Right cardiac atrium (tissue), 5 donors: ENCODE data around the gene GNAI1. TPM values are rescaled to one million over a fixed set of nuclear protein-coding genes. Genes with fewer than 3 reads are reported as not detected.

Experiments
- ATAC-seq, 2 donors: fragments of 200-7000 bp; cut with Tn5 transposase; one replicate each; pipeline versions ENCODE4 v1.8.0 to v1.9.1; 2020; ENCODE audit warnings: moderate library complexity in 2 of 2, mild to moderate bottlenecking in 1 of 2
- DNase-seq, 3 donors: peaks; one replicate each; pipeline ENCODE4 v3.0.0-alpha.2; 2020
- H3K27ac ChIP-seq: one replicate; pipeline ENCODE4 v1.5.1; 2013; ENCODE audit warnings: mild to moderate bottlenecking, low read length, control low read depth, moderate library complexity
- H3K27me3 ChIP-seq: one replicate; pipeline ENCODE4 v1.6.1; 2013; ENCODE audit not compliant: control insufficient read depth, insufficient read depth
- H3K4me1 ChIP-seq: one replicate; pipeline ENCODE4 v1.6.1; 2013; ENCODE audit warnings: low read length; ENCODE audit not compliant: control insufficient read depth, insufficient read depth
- H3K4me3 ChIP-seq: one replicate; pipeline ENCODE4 v1.5.1; 2013; ENCODE audit warnings: low read length, control low read depth
- H3K9me3 ChIP-seq: one replicate; pipeline ENCODE4 v1.6.1; 2013; ENCODE audit warnings: low read length; ENCODE audit not compliant: control insufficient read depth
- WGBS: extraction: QIAGEN DNeasy Blood & Tissue Kit; methylation state at CpG from one replicate; pipeline ENCODE4 v1.1.7; 2013; 5-methylcytosine and 5-hydroxymethylcytosine counted together
- intact Hi-C, 4 donors: fragments of 100-400 bp; cut with DNase I; formaldehyde crosslinking; loops; one replicate each; pipeline versions ENCODE4 v1.11.0 to v1.14.0; 2022 to 2023
- polyA plus RNA-seq: library from polyadenylated mRNA; stranded (reverse); fragments of 200-250 nt; gene quantifications from one replicate; pipeline ENCODE4 v1.2.3, GENCODE V29; 2013
- total RNA-seq, 4 donors: library from RNA; stranded (reverse); fragmentation: NEBNext Ultra II Directional; extraction: Animal tissue kit (Norgen Biotek cat#: 25700); gene quantifications; one replicate each; pipeline ENCODE4 v1.2.1, GENCODE V29; 2021
- donor health status: healthy with polysubstance abuse.
- donor health status: DM: no; HTN: yes; CAD: no.
- donor health status: DM: no; HTN: no; CAD: no.
- donor health status: DM: no; HTN: yes; CAD: no; lungs with severe emphysema.
- donor health status: DM: yes; HTN: yes; CAD: no.

The GNAI1 gene
- total and polyA plus RNA-seq, 5 donors, result 7.5 to 10.2 (median 9.0) TPM

DNA sequence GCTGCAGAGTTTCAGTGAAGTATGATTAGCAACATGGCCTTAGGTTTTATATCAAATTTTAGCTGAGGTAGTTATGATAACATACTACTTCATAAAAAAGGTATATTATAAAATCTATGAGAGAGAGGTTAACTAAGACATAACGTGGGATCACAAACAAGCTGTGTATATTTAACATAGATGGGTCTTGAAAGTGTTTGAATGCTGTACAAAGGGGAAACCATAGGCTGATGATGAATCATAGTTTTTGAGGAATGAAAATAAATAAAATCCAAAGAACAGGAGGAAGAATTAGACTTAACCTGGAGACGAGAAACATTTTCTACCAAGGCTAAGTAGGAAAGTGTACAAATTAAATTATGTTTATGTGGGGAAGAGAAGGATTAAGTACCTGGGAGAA lies 119.0 kb downstream of the GNAI1 start:
- Histone ChIP-seq H3K27ac (no peak overlapping the region), H3K9me3 (no peaks in the 10 kb centered on the region), H3K27me3 (no peaks in the 10 kb centered on the region), H3K4me3 (no peak overlapping the region), H3K4me1 (no peaks in the 10 kb centered on the region)
- 93% methylated on average over 2 of the region's 2 CpGs for WGBS
- intact Hi-C loops, result no loop called here
- DNase-seq, result no peak
- ATAC-seq, result no peak

DNA sequence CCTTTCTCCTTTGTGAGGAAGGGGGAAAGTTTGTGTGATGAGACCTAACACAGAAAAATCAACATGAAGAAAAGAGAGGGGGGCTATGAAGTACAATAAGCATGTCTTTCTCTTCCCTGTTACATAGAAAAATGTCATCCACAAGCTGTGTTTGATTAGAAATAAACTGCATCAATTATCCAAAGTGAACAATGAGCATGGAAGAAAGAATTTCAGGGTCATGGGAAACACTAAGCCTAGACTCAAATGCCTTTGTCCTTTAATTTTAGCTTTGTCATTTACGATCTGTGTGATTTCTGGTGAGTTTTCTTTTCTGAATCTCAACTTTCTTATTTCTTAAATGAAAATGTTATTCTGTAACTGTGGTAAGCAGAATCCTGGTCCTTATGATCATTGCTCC lies 121.0 kb downstream of the GNAI1 start:
- Histone ChIP-seq H3K27me3 (no peaks in the 10 kb centered on the region), H3K27ac (no peak overlapping the region), H3K9me3 (no peaks in the 10 kb centered on the region), H3K4me1 (no peaks in the 10 kb centered on the region), H3K4me3 (no peak overlapping the region)
- no peak for DNase-seq
- no peak for ATAC-seq
- intact Hi-C loops, result no loop called here
- 81% methylated on average over 1 of the region's 1 CpG for WGBS

DNA sequence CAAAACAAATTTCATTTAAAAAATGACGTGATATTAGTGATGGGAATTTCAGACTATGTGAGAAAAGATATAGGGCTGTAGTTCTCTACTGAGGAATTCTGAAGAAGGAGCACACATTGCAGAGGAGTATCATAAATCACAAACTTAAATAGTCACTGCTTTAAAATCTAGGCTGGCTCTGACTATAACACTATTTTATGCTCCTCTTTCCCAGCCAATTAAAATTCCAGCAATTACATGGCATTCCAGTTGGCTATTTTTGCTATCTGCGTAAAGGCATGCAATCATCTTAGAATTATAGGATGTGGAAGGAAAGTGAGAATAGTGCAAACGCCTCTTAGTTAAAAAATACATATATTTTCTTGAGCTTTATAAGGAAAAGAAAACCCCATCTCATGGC lies 123.1 kb downstream of the GNAI1 start:
- 70% methylated on average over 3 of the region's 3 CpGs for WGBS
- Histone ChIP-seq H3K4me3 (no peak overlapping the region), H3K27me3 (no peaks in the 10 kb centered on the region), H3K27ac (no peak overlapping the region), H3K4me1 (no peaks in the 10 kb centered on the region), H3K9me3 (no peaks in the 10 kb centered on the region)
- intact Hi-C loops, result no loop called here
- DNase-seq, result no peak
- no peak for ATAC-seq

DNA sequence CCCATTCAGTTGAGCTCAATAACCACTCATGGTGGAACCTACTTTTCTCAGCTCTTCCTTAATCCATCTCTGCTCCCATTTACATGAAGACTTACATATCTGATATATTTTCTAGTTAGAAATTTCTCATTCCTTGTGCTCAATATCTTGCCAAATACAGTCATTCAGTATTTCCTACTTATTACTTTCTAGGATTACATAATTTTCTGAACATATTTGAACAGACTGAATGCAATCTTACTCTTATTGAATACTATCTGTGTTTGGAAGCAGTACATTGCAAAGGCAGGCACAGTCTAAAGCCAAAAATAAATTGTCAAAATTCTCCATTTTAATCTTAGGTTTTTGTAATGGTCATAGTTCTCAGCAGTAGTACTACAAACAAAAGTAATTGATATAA lies 126.0 kb downstream of the GNAI1 start:
- no peak overlapping the region for H3K27ac ChIP-seq
- H3K4me3 ChIP-seq, result no peak overlapping the region
- no peak for ATAC-seq
- H3K9me3 ChIP-seq, result no peaks in the 10 kb centered on the region
- DNase-seq, result no peak
- no peaks in the 10 kb centered on the region for H3K4me1 ChIP-seq
- H3K27me3 ChIP-seq, result no peaks in the 10 kb centered on the region
- intact Hi-C loops, result no loop called here

DNA sequence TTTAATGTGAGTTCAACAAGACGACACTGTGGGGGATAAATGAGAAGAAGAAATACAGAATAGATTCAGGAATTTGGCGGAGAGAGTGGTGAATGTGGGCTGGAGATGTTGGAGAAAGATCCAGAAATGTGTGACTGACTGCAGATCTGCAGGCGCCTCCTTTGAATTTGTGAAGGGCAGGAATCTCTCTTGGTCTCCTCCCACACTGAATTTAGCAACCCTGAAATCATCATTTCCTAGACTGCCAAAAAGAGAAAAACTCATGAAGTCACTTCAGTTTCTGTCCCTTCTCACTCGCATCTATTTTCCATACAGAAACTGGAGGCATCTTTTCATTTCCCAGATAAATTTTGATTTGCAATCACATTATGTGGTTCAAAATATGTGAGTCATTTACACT lies 128.7 kb downstream of the GNAI1 start:
- Histone ChIP-seq H3K4me3 (no peak overlapping the region), H3K27me3 (no peaks in the 10 kb centered on the region), H3K27ac (no peak overlapping the region), H3K4me1 (no peaks in the 10 kb centered on the region), H3K9me3 (no peaks in the 10 kb centered on the region)
- ATAC-seq (peak in 1 of 2 donors; percentile 59), DNase-seq (no peak)
- intact Hi-C loops, result no loop called here
- 58% methylated on average over 4 of the region's 4 CpGs for WGBS

DNA sequence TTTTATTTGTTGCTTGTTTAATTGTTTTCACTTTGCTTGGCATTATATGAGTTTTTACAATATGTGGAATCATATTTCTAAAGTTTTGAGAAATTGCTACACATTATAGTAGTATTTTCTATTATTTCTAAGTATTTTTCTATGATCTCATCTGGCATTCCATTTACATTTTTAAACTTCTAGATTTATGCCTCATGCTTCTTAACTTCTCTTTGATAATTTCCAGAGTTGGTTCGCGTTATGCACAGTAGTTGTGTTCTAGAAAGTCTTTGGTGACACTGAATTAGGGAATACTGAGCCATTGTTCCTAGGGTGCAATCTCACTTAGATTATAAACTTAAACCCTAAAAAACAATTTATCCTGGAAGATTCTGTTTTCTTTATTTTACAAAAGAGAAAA lies 129.2 kb downstream of the GNAI1 start:
- Histone ChIP-seq H3K9me3 (no peaks in the 10 kb centered on the region), H3K27me3 (no peaks in the 10 kb centered on the region), H3K4me3 (no peak overlapping the region), H3K4me1 (no peaks in the 10 kb centered on the region), H3K27ac (no peak overlapping the region)
- 64% methylated on average over 2 of the region's 2 CpGs for WGBS
- DNase-seq, result no peak
- intact Hi-C loops, result no loop called here
- ATAC-seq, result no peak

- no peaks in the 10 kb centered on the region for H3K9me3 ChIP-seq
- 63% methylated on average over 6 of the region's 6 CpGs for WGBS
Observed at GRCh38 chr7:80264769-80265495, 130.3 kb downstream of the GNAI1 start.

GRCh38 chr7:80272560-80273239 lies 138.1 kb downstream of the GNAI1 start:
- no peaks in the 10 kb centered on the region for H3K4me1 ChIP-seq
- H3K4me3 ChIP-seq, result no peak overlapping the region
- intact Hi-C loops, result no loop called here
- DNase-seq (no peak), ATAC-seq (no peak)
- no peaks in the 10 kb centered on the region for H3K9me3 ChIP-seq
- H3K27me3 ChIP-seq, result no peaks in the 10 kb centered on the region
- H3K27ac ChIP-seq, result no peak overlapping the region
- WGBS, result 69% methylated on average over 4 of the region's 4 CpGs

More at GRCh38 chr7:80264769-80265495, 130.3 kb downstream of the GNAI1 start:
- Histone ChIP-seq H3K4me1 (no peaks in the 10 kb centered on the region), H3K27ac (no peak overlapping the region), H3K4me3 (no peak overlapping the region), H3K27me3 (no peaks in the 10 kb centered on the region)
- intact Hi-C loops, result no loop called here
- ATAC-seq, result no peak
- DNase-seq, result no peak

- intact Hi-C loops, result no loop called here
- H3K9me3 ChIP-seq, result no peaks in the 10 kb centered on the region
- 79% methylated on average over 3 of the region's 3 CpGs for WGBS
Observed at GRCh38 chr7:80273327-80273726, 138.7 kb downstream of the GNAI1 start.

GRCh38 chr7:80275192-80275605 lies 140.6 kb downstream of the GNAI1 start:
- 58% methylated on average over 1 of the region's 1 CpG for WGBS
- Histone ChIP-seq H3K27me3 (no peaks in the 10 kb centered on the region), H3K4me1 (no peaks in the 10 kb centered on the region), H3K9me3 (no peaks in the 10 kb centered on the region), H3K27ac (no peak overlapping the region), H3K4me3 (no peak overlapping the region)
- no peak for ATAC-seq
- intact Hi-C loops, result no loop called here
- no peak for DNase-seq

More at GRCh38 chr7:80273327-80273726, 138.7 kb downstream of the GNAI1 start:
- no peak for ATAC-seq
- no peak for DNase-seq
- H3K27me3 ChIP-seq, result no peaks in the 10 kb centered on the region
- H3K4me1 ChIP-seq, result no peaks in the 10 kb centered on the region
- H3K4me3 ChIP-seq, result no peak overlapping the region
- H3K27ac ChIP-seq, result no peak overlapping the region
